Keratinocyte (primary cell): ENCODE results near the gene BTF3.

Experiments
- CTCF ChIP-seq, 3 experiments: IDR thresholded peaks in 1 of 3; conservative IDR thresholded peaks in 1 of 3; optimal IDR thresholded peaks in 1 of 3; 2 replicates in 2 of 3; 3 replicates in 1 of 3; pipeline versions ENCODE3 to v1.5.1; 2011; ENCODE audit warnings: low read length in 3 of 3, mild to moderate bottlenecking in 3 of 3, moderate library complexity in 2 of 3, control low read depth in 1 of 3, inconsistent platforms in 1 of 3; ENCODE audit not compliant: insufficient read depth in 2 of 3; ENCODE audit errors: extremely low read depth in 1 of 3
- EZH2 ChIP-seq: IDR thresholded peaks from one replicate; pipeline ENCODE4 v1.6.1; 2012; ENCODE audit warnings: inconsistent platforms, mild to moderate bottlenecking, low read length, moderate library complexity

GRCh38 chr5:73485715-73486114 lies 12.5 kb upstream of the BTF3 start:
- TF ChIP-seq CTCF (optimal IDR thresholded peaks at IDR 0.05 in 1 of 3, IDR thresholded peaks at IDR 0.05 in 1 of 3, conservative IDR thresholded peaks at IDR 0.05 in 1 of 3; ENCODE audit: extremely low read depth in 1 of 3, insufficient read depth in 2 of 3, low read length in 3 of 3), result no peak
- no peak for TF ChIP-seq EZH2
